HepG2 (cell line): ENCODE measurements around the gene SFXN5. TPM values are rescaled to one million over a fixed set of nuclear protein-coding genes. Genes with fewer than 3 reads are reported as not detected.

ENCODE experiments used
- CBX5 ChIP-seq: sonication (generic); formaldehyde crosslinking; IDR thresholded peaks from 2 replicates; pipeline ENCODE4 v1.4.0; 2020; ENCODE audit warnings: missing genetic modification reagents, borderline replicate concordance
- DNMT3B ChIP-seq: conservative IDR thresholded peaks from 2 replicates; pipeline ENCODE4 v1.6.1; 2016; ENCODE audit warnings: missing biosample characterization, control low read depth
- ELF1 ChIP-seq: sonication (generic); formaldehyde crosslinking; IDR thresholded peaks from 2 replicates; pipeline ENCODE4 v1.4.0; 2020; ENCODE audit warnings: missing genetic modification reagents
- NCOA2 ChIP-seq: sonication (generic); formaldehyde crosslinking; IDR thresholded peaks from 2 replicates; pipeline ENCODE4 v1.8.0; 2022; ENCODE audit warnings: inconsistent platforms
- NFKB2 ChIP-seq: sonication (generic); formaldehyde crosslinking; IDR thresholded peaks from 2 replicates; pipeline ENCODE4 v1.4.0; 2020; ENCODE audit warnings: missing genetic modification reagents, borderline replicate concordance
- PAX8 ChIP-seq: sonication (generic); formaldehyde crosslinking; IDR thresholded peaks from 2 replicates; pipeline ENCODE4 v1.8.0; 2022; ENCODE audit warnings: mild to moderate bottlenecking, missing genetic modification reagents, borderline replicate concordance
- POLR2G ChIP-seq: fragments of 200-400 bp; formaldehyde crosslinking; IDR thresholded peaks from 2 replicates; pipeline ENCODE4 v1.6.1; 2018; ENCODE audit warnings: mild to moderate bottlenecking, low read depth, low read length, moderate library complexity
- PTBP1 ChIP-seq: fragments of 200-400 bp; formaldehyde crosslinking; IDR thresholded peaks from 2 replicates; pipeline ENCODE4 v1.6.1; 2018; ENCODE audit warnings: low read length, low read depth; ENCODE audit not compliant: poor library complexity, severe bottlenecking
- RAD21 ChIP-seq: fragments of 450-650 bp; formaldehyde crosslinking; IDR thresholded peaks from 2 replicates; pipeline ENCODE4 v1.5.0; 2020; ENCODE audit warnings: mild to moderate bottlenecking
- SKI ChIP-seq: fragments of 450-650 bp; IDR thresholded peaks from one replicate; pipeline ENCODE4 v1.6.1; 2018; ENCODE audit warnings: mild to moderate bottlenecking; ENCODE audit not compliant: partially characterized antibody
- SOX13 ChIP-seq, 3 experiments: fragments of 450-650 bp in 1 of 3; sonication (generic) in 1 of 3; formaldehyde crosslinking in 1 of 3; IDR thresholded peaks in 2 of 3; conservative IDR thresholded peaks in 1 of 3; 2 replicates each; pipeline versions ENCODE4 v1.5.0 to v1.6.1; 2016 to 2020; ENCODE audit warnings: antibody characterized with exemption in 1 of 3, mild to moderate bottlenecking in 1 of 3, missing compliant biosample characterization in 1 of 3, missing genetic modification reagents in 1 of 3, moderate library complexity in 1 of 3
- ZFP90 ChIP-seq: sonication (generic); formaldehyde crosslinking; IDR thresholded peaks from 2 replicates; pipeline ENCODE4 v1.8.0; 2022; ENCODE audit warnings: missing genetic modification reagents, mild to moderate bottlenecking, inconsistent platforms, borderline replicate concordance
- ZNF589 ChIP-seq: sonication (generic); formaldehyde crosslinking; conservative IDR thresholded peaks from 2 replicates; pipeline ENCODE4 v1.8.0; 2022; ENCODE audit warnings: mild to moderate bottlenecking, moderate library complexity, missing genetic modification reagents
- ZNF644 ChIP-seq: IDR thresholded peaks from 2 replicates; pipeline ENCODE4 v1.6.1; 2016; ENCODE audit warnings: low read depth
- ZNF720 ChIP-seq: sonication (generic); formaldehyde crosslinking; IDR thresholded peaks from 2 replicates; pipeline ENCODE4 v1.4.0; 2020; ENCODE audit warnings: missing genetic modification reagents
- ZNF878 ChIP-seq: sonication (generic); formaldehyde crosslinking; IDR thresholded peaks from 2 replicates; pipeline ENCODE4 v1.8.1; 2023; ENCODE audit warnings: mild to moderate bottlenecking, missing genetic modification reagents, moderate library complexity
- polyA plus RNA-seq, 8 experiments: library from polyadenylated mRNA; depleted of rRNA in 3 of 8; stranded (reverse) in 7 of 8; unstranded in 1 of 8; fragments of >200 nt; fragmentation: Illumina TruSeq in 4 of 8; extraction: Trizol in 4 of 8; gene quantifications; 2 replicates each; pipeline versions ENCODE4 v1.2.1 to v1.2.3, GENCODE V29; 2011 to 2016; ENCODE audit warnings: low read depth in 4 of 8, missing spikeins in 1 of 8, mixed read lengths in 1 of 8; ENCODE audit not compliant: insufficient read depth in 1 of 8
- total RNA-seq, 5 experiments: library from RNA; depleted of rRNA; stranded (reverse); fragments of >200 nt; fragmentation: Illumina TruSeq; extraction: Trizol; gene quantifications; 2 replicates each; pipeline ENCODE4 v1.2.3, GENCODE V29; 2016; ENCODE audit warnings: low read depth in 1 of 5
- TF ChIP-seq, protein P1 (sequence below): sonication (generic); formaldehyde crosslinking; IDR thresholded peaks from 2 replicates; pipeline ENCODE4 v1.5.0; 2020; ENCODE audit warnings: missing genetic modification reagents, mild to moderate bottlenecking, borderline replicate concordance
- TF ChIP-seq, protein P2 (sequence below): sonication (generic); formaldehyde crosslinking; IDR thresholded peaks from 2 replicates; pipeline ENCODE4 v1.5.1; 2020; ENCODE audit warnings: missing genetic modification reagents, mild to moderate bottlenecking, borderline replicate concordance
- TF ChIP-seq, protein P3 (sequence below): sonication (generic); formaldehyde crosslinking; IDR thresholded peaks from 2 replicates; pipeline ENCODE4 v1.4.0; 2020; ENCODE audit warnings: missing genetic modification reagents
- TF ChIP-seq, protein P4 (sequence below): sonication (generic); formaldehyde crosslinking; IDR thresholded peaks from 2 replicates; pipeline ENCODE4 v1.4.0; 2020; ENCODE audit warnings: missing genetic modification reagents
- TF ChIP-seq, protein P5 (sequence below): sonication (generic); formaldehyde crosslinking; IDR thresholded peaks from 2 replicates; pipeline ENCODE4 v1.8.0; 2022; ENCODE audit warnings: mild to moderate bottlenecking, missing genetic modification reagents, moderate library complexity

SFXN5 gene
- total and polyA plus RNA-seq, 2 of the 13 experiments (the other 11 are each of a cell fraction or from before 2014, with no cell fraction given), result 34.9 to 37.4 TPM

DNA sequence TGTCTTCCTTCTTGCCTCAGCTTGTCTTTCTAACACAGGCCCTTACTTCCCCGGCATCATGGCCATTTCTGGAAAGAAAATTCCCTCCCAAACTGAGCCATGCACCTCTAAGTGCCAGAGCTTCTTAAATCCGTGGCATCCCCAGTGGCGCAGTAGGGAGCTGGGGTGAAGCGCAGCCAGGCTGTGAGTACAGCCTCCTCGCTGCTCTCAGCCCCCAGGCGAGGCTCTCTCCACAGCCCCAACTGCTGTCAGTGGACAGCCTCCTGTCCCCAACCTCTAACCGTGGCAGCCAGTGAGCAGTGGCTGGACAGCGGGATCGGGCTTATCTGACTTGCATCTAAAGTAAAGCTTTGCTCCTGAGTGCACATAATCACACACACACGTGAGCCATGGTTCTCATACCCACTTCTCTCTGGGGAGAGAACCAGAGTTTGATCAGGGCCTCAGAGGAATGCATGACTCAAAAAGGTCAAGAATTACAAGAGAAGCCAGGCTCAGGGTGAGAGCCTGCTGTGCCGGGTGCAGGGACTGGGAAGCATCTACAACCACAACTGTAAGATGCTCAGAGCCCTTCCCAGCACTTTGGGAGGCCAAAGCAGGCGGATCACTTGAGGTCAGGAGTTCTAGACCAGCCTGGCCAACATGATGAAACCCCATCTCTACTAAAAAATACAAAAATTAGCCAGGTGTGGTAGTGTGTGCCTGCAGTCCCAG is 50.7 kb downstream of the SFXN5 start (continued):
- TF ChIP-seq, protein P1, sequence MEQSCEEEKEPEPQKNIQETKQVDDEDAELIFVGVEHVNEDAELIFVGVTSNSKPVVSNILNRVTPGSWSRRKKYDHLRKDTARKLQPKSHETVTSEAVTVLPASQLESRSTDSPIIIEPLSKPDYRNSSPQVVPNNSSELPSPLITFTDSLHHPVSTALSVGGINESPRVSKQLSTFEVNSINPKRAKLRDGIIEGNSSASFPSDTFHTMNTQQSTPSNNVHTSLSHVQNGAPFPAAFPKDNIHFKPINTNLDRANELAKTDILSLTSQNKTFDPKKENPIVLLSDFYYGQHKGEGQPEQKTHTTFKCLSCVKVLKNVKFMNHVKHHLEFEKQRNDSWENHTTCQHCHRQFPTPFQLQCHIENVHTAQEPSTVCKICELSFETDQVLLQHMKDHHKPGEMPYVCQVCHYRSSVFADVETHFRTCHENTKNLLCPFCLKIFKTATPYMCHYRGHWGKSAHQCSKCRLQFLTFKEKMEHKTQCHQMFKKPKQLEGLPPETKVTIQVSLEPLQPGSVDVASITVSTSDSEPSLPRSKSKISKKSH, result peak; percentile 94
- no peak for TF ChIP-seq DNMT3B
- TF ChIP-seq PTBP1, result no peak
- no peak for TF ChIP-seq POLR2G
- TF ChIP-seq, protein P2, sequence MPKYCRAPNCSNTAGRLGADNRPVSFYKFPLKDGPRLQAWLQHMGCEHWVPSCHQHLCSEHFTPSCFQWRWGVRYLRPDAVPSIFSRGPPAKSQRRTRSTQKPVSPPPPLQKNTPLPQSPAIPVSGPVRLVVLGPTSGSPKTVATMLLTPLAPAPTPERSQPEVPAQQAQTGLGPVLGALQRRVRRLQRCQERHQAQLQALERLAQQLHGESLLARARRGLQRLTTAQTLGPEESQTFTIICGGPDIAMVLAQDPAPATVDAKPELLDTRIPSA (CRISPR knock-in tag), result no peak
- TF ChIP-seq, protein P3, sequence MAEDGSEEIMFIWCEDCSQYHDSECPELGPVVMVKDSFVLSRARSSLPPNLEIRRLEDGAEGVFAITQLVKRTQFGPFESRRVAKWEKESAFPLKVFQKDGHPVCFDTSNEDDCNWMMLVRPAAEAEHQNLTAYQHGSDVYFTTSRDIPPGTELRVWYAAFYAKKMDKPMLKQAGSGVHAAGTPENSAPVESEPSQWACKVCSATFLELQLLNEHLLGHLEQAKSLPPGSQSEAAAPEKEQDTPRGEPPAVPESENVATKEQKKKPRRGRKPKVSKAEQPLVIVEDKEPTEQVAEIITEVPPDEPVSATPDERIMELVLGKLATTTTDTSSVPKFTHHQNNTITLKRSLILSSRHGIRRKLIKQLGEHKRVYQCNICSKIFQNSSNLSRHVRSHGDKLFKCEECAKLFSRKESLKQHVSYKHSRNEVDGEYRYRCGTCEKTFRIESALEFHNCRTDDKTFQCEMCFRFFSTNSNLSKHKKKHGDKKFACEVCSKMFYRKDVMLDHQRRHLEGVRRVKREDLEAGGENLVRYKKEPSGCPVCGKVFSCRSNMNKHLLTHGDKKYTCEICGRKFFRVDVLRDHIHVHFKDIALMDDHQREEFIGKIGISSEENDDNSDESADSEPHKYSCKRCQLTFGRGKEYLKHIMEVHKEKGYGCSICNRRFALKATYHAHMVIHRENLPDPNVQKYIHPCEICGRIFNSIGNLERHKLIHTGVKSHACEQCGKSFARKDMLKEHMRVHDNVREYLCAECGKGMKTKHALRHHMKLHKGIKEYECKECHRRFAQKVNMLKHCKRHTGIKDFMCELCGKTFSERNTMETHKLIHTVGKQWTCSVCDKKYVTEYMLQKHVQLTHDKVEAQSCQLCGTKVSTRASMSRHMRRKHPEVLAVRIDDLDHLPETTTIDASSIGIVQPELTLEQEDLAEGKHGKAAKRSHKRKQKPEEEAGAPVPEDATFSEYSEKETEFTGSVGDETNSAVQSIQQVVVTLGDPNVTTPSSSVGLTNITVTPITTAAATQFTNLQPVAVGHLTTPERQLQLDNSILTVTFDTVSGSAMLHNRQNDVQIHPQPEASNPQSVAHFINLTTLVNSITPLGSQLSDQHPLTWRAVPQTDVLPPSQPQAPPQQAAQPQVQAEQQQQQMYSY (CRISPR knock-in tag), result no peak
- TF ChIP-seq CBX5 (CRISPR knock-in tag), result peak; percentile 47; the same call in 1 of the 2 replicates
- TF ChIP-seq, protein P4, sequence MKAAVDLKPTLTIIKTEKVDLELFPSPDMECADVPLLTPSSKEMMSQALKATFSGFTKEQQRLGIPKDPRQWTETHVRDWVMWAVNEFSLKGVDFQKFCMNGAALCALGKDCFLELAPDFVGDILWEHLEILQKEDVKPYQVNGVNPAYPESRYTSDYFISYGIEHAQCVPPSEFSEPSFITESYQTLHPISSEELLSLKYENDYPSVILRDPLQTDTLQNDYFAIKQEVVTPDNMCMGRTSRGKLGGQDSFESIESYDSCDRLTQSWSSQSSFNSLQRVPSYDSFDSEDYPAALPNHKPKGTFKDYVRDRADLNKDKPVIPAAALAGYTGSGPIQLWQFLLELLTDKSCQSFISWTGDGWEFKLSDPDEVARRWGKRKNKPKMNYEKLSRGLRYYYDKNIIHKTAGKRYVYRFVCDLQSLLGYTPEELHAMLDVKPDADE (CRISPR knock-in tag), result no peak
- TF ChIP-seq SOX13 (IDR thresholded peaks at IDR 0.05), result peak; percentile 53; the same call in 1 of the 2 replicates
- TF ChIP-seq SOX13 (CRISPR knock-in tag; conservative IDR thresholded peaks at IDR 0.05 in 1 of 2, IDR thresholded peaks at IDR 0.05 in 1 of 2), result peak in 1 of 2 experiments; percentile 91; a peak in 2 of 4 replicates
- TF ChIP-seq, protein P5, sequence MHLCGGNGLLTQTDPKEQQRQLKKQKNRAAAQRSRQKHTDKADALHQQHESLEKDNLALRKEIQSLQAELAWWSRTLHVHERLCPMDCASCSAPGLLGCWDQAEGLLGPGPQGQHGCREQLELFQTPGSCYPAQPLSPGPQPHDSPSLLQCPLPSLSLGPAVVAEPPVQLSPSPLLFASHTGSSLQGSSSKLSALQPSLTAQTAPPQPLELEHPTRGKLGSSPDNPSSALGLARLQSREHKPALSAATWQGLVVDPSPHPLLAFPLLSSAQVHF, result no peak
- TF ChIP-seq ZNF644 (CRISPR knock-in tag), result peak; percentile 83; the same call in 1 of the 2 replicates
- no peak for TF ChIP-seq ZNF720 (CRISPR knock-in tag)
- TF ChIP-seq RAD21 (CRISPR knock-in tag), result peak; percentile 51
- no peak; the same call in 1 of the 2 replicates for TF ChIP-seq NFKB2
- peak; percentile 74; the same call in 1 of the 2 replicates for TF ChIP-seq PAX8 (CRISPR knock-in tag)
- TF ChIP-seq ELF1, result peak; percentile 8; the same call in 1 of the 2 replicates
- TF ChIP-seq ZFP90 (CRISPR knock-in tag), result no peak
- peak; percentile 27 for TF ChIP-seq SKI
- TF ChIP-seq ZNF589 (CRISPR knock-in tag), result no peak
- TF ChIP-seq ZNF878 (CRISPR knock-in tag), result peak; percentile 87; the same call in 1 of the 2 replicates
- TF ChIP-seq NCOA2 (CRISPR knock-in tag), result peak; percentile 47
